ENCODE results near the gene ATG2B.
"Not testable (repeated sequence)": the region's sequence is repeated elsewhere in the genome, so short reads cannot be mapped to it uniquely, and the experiment has no call there.

The ATG2B gene

GRCh38 chr14:96255501-96256366 is 107.4 kb downstream of the ATG2B start, which contains the start of gene BDKRB1:
Gene BDKRB1 (plus strand): TSS chr14:96256210. CDS start chr14:96263683, 7,473 bp downstream.
- in situ Hi-C loops (cut with HindIII; ENCODE audit: low sequenced_read_pairs) = no loop called here

GRCh38 chr14:96254687-96255086 is 108.5 kb downstream of the ATG2B start:
- in situ Hi-C loops (cut with HindIII; ENCODE audit: low sequenced_read_pairs) = no loop called here

- in situ Hi-C loops (cut with HindIII; ENCODE audit: low sequenced_read_pairs) = no loop called here
These were observed 110.1 kb downstream of the ATG2B start for GRCh38 chr14:96252999-96253539.

DNA sequence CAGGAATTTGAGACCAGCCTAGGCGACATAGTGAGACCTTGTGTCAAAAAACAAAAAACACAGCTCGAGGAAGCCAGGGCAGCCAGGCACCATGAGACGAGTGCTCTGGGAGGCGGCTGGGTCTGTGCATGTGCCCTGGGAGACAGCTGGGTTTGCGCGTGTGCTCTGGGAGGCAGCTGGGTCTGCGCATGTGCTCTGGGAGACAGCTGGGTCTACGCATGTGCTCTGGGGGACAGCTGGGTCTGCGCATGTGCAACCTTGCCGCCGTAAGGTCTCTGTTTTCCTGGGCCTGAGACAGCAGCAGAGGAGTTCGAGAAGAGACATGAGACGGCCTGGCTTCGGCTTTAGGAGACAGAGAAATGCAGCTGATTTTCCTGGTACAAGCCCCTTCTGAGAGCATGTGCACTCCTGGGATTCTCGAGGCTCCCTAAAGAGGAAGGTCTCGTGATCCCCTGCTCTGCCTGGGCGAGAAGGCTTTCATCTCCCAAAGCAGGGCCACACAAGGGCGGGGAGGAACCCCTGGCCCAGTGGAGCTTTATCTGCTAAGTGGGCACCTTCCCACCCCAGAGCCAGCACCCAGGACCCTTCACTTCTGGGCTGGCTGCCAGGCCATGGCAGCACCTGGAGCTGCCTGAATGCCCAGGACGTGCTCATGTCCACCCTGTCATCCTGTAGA is 110.7 kb downstream of the ATG2B start:
- in situ Hi-C loops (cut with HindIII; ENCODE audit: low sequenced_read_pairs) = no loop called here

GRCh38 chr14:96251656-96252155 is 111.4 kb downstream of the ATG2B start:
- in situ Hi-C loops (cut with HindIII; ENCODE audit: low sequenced_read_pairs) = no loop called here

GRCh38 chr14:96250485-96250884 is 112.7 kb downstream of the ATG2B start:
- in situ Hi-C loops (cut with HindIII; ENCODE audit: low sequenced_read_pairs) = no loop called here

GRCh38 chr14:96249029-96249428 is 114.1 kb downstream of the ATG2B start:
- in situ Hi-C loops (cut with HindIII; ENCODE audit: low sequenced_read_pairs) = no loop called here

GRCh38 chr14:96247031-96247430 is 116.1 kb downstream of the ATG2B start:
- in situ Hi-C loops (cut with HindIII; ENCODE audit: low sequenced_read_pairs) = no loop called here

DNA sequence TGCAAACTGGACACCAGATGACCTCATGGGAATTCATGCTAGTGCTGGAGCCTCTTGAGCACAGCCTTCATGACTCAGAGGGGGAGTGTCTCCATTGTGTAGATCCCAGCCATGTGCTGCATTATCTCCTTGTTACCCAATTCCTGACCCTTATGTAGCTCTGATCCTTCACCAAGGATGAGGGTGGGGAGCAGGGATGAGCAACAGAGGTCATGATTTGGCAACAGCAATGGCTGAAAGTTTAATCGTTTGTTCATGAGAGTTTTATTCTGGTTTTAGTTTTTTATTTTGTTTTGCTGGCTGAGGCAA is 116.6 kb downstream of the ATG2B start:
- in situ Hi-C loops (cut with HindIII; ENCODE audit: low sequenced_read_pairs) = no loop called here

- in situ Hi-C loops (cut with HindIII; ENCODE audit: low sequenced_read_pairs) = no loop called here
These were observed 117.2 kb downstream of the ATG2B start for GRCh38 chr14:96245710-96246538.

DNA sequence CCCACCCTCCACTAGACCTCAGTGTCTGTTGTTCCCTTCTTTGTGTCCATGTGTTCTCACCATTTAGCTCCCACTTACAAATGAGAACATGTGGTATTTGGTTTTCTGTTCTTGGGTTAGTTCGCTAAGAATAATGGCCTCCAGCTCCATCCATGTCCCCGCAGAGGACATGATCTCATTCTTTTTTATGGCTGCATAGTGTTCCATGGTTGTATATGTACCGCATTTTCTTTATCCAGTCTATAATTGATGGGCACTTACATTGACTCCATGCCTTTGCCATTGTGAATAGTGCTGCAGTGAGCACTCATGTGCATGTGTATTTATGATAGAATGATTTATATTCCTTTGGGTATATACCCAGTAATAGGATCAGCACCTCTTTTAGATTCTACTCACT is 118.1 kb downstream of the ATG2B start:
- in situ Hi-C loops (cut with HindIII; ENCODE audit: low sequenced_read_pairs) = not testable (repeated sequence)

DNA sequence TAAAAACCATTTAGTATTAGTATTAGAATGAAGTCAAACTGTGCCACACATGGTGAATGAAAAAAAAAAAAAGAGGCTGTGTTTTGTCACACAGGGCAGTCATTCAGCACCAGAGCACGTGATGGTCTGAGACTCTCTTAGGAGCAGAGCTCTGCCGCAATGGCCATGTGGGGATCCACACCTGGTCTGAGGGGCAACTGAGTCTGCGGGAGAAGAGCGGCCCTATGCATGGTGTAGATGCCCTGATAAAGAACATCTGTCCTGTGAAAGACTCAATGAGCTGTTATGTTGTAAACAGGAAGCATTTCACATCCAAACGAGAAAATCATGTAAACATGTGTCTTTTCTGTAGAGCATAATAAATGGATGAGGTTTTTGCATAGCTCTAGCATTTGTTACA is 119.4 kb downstream of the ATG2B start:
- in situ Hi-C loops (cut with HindIII; ENCODE audit: low sequenced_read_pairs) = no loop called here

- in situ Hi-C loops (cut with HindIII; ENCODE audit: low sequenced_read_pairs) = no loop called here
These were observed 121.0 kb downstream of the ATG2B start for GRCh38 chr14:96242126-96242525.

- in situ Hi-C loops (cut with HindIII; ENCODE audit: low sequenced_read_pairs) = no loop called here
These were observed 122.5 kb downstream of the ATG2B start for GRCh38 chr14:96240641-96241040.

DNA sequence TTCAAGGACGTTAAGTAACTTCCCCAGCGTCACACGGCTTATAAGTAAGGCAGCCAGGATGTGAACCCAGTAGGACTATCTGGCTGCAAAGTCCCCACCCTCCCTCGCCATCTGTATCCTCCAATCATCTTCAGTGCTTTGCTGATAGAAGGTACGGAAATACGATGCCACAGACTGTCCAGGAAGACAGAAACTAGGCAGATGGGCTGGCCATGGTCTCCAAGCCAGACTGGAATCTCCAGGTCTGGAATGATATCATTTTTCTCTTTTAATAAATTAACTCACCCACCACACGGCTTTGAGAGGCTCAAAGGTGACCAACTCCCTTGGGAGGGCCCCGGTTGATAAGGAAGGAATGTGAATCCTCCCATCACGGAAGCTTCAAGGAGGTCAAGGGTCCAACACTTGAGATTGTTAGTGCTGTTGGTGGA is 123.4 kb downstream of the ATG2B start:
- in situ Hi-C loops (cut with HindIII; ENCODE audit: low sequenced_read_pairs) = no loop called here

GRCh38 chr14:96238676-96239265 is 124.4 kb downstream of the ATG2B start:
- in situ Hi-C loops (cut with HindIII; ENCODE audit: low sequenced_read_pairs) = no loop called here

DNA sequence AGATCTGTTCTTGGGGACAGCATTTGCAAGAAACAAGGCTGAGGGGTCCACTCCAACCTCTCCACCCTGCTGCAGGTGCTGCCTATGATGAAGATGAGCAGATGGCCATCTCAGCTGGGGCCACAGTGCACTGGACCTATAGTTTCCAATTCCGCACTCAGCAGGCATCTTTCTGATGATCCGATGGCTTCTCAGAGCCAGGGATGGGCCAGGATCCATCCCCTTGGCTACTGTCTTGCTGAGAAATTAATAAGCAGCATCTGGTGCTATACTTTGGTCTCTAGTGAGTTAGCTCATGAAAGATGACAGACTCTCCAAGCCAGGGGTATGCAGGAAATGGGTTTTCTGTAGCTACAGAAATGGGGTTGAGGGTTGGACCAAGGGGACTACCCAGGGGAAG is 125.5 kb downstream of the ATG2B start:
- in situ Hi-C loops (cut with HindIII; ENCODE audit: low sequenced_read_pairs) = no loop called here

- in situ Hi-C loops (cut with HindIII; ENCODE audit: low sequenced_read_pairs) = no loop called here
These were observed 127.7 kb downstream of the ATG2B start for GRCh38 chr14:96235426-96235825.

DNA sequence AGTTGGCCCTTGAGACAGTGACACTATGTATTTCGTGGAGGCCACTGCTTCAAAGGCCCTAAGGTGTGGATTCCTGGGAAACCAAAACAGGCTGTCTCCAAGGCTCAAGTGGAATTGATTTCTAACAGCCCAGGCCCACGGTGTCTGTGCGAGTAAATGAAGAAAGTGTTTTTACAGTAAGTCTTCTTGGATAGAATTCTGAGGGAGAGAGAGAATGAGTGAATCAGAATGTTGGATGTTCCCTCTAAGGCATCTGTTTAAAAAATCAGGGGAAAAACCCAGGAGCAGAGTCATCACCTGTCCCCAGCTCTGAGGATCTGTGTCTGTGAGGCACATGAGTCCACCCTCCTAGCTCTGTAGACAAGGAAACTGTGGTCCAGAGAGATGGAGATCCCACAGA is 129.5 kb downstream of the ATG2B start:
- in situ Hi-C loops (cut with HindIII; ENCODE audit: low sequenced_read_pairs) = no loop called here

DNA sequence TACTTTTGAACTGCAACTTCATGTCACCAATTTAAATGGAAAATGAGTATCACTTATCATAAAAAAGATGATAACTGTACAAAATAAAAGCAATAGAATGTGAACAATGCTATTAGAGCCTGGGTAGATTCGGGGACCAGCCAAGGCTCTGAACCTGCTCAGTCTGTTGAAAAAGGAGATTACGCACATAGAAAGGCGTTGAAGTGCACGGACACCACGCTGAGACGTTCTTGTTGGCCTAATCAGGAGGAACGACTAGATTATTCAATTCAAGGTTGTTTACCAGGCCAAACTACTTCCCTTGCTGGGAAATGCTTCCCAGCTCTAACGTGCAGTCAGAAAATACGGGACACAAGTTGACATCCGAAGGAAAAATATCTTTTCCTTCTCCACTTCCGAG is 130.6 kb downstream of the ATG2B start:
- in situ Hi-C loops (cut with HindIII; ENCODE audit: low sequenced_read_pairs) = no loop called here
